ENCODE data around the gene ITPA. TPM values are rescaled to one million over a fixed set of nuclear protein-coding genes. Genes with fewer than 3 reads are reported as not detected.
"Not testable (repeated sequence)": the region's sequence is repeated elsewhere in the genome, so short reads cannot be mapped to it uniquely, and the experiment has no call there.

ITPA gene
- total RNA-seq, 1 donor from 2014 or later, result 38.0 TPM

GRCh38 chr20:3172933-3173609 lies 36.2 kb upstream of the ITPA start, which contains the start of gene LZTS3:
LZTS3 (minus strand) TSS chr20:3173549; CDS start chr20:3167163, 6,386 bp downstream.
- no peak for DNase-seq (ENCODE audit: low spot score)

GRCh38 chr20:3173610-3174441 lies 35.5 kb upstream of the ITPA start:
- DNase-seq (ENCODE audit: low spot score), result peak; percentile 96

- no peak for DNase-seq (ENCODE audit: low spot score)
These were observed 34.6 kb upstream of the ITPA start for GRCh38 chr20:3174442-3175261.

GRCh38 chr20:3175270-3175669 lies 34.0 kb upstream of the ITPA start:
- DNase-seq (ENCODE audit: low spot score), result no peak

GRCh38 chr20:3177746-3178485 lies 31.4 kb upstream of the ITPA start:
- no peak for DNase-seq (ENCODE audit: low spot score)

GRCh38 chr20:3180319-3180718 lies 29.0 kb upstream of the ITPA start:
- no peak for DNase-seq (ENCODE audit: low spot score)

GRCh38 chr20:3181270-3181669 lies 28.0 kb upstream of the ITPA start:
- DNase-seq (ENCODE audit: low spot score), result no peak

- not testable (repeated sequence) for DNase-seq (ENCODE audit: low spot score)
These were observed 26.9 kb upstream of the ITPA start for GRCh38 chr20:3182429-3182828.

- no peak for DNase-seq (ENCODE audit: low spot score)
These were observed 25.2 kb upstream of the ITPA start for GRCh38 chr20:3183896-3184612.

GRCh38 chr20:3187861-3188260 lies 21.4 kb upstream of the ITPA start:
- not testable (repeated sequence) for DNase-seq (ENCODE audit: low spot score)

GRCh38 chr20:3188823-3189413 lies 20.4 kb upstream of the ITPA start:
- DNase-seq (ENCODE audit: low spot score), result no peak

GRCh38 chr20:3189561-3190131 lies 19.7 kb upstream of the ITPA start:
- no peak for DNase-seq (ENCODE audit: low spot score)

GRCh38 chr20:3190681-3191111 lies 18.6 kb upstream of the ITPA start:
- DNase-seq (ENCODE audit: low spot score), result no peak

- DNase-seq (ENCODE audit: low spot score), result no peak
These were observed 16.9 kb upstream of the ITPA start for GRCh38 chr20:3192226-3193015.

GRCh38 chr20:3193806-3194616 lies 15.3 kb upstream of the ITPA start:
- DNase-seq (ENCODE audit: low spot score), result no peak

- no peak for DNase-seq (ENCODE audit: low spot score)
These were observed 14.5 kb upstream of the ITPA start for GRCh38 chr20:3194617-3195280.

- DNase-seq (ENCODE audit: low spot score), result no peak
These were observed 13.6 kb upstream of the ITPA start for GRCh38 chr20:3195590-3196237.
